ENCODE measurements around the gene LPAR1.

GRCh38 chr9:111008158-111009075 is 29.9 kb downstream of the LPAR1 start:
- no peak for TF ChIP-seq TAF1 (IDR thresholded peaks at IDR 0.05; ENCODE audit: low read depth, low read length)
- TF ChIP-seq POLR2AphosphoS5 (IDR thresholded peaks at IDR 0.05; ENCODE audit: low read depth, low read length), result no peak
- TF ChIP-seq POLR2A (IDR thresholded peaks at IDR 0.05; ENCODE audit: low read depth, low read length), result no peak
- TF ChIP-seq PAX5 (IDR thresholded peaks at IDR 0.05; ENCODE audit: insufficient read depth, low read length, severe bottlenecking), result no peak
- no peak for TF ChIP-seq POU2F2 (IDR thresholded peaks at IDR 0.05; ENCODE audit: low read depth, low read length)
- no peak for TF ChIP-seq SPI1 (IDR thresholded peaks at IDR 0.05; ENCODE audit: low read depth, low read length)

Measured in GM12891 (cell line).